ENCODE data around the gene HNF4A.

HNF4A gene

DNA sequence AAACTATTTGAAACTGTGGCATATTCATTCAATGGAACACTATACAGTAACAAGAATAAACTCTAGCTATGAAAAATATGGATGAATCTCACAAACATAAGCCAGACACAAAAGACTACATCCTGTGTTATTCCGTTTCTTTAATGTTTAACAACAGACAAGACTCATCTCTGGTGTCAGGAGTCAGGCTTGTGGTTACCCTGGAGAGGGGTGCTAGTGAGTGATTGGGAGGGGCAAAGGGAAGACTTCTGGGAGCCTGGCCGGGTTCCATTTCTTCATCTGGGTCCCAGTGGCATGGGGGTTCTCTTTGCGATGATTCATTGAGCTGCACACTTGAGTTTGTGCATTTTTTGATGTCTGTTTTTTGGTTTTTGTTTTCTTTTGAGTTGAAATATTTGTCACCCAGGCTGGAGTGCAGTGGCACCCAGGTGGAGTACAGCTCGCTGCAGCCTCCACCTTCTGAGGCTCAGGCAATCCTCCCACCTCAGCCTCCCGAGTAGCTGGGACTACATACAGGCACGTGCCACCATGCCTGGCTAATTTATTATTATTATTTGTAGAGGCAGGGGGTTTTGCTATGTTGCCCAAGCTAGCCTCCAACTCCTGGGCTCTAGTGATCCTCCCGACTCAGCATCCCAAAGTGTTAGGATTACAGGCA is 98.9 kb downstream of the HNF4A start:
- DNase-seq (ENCODE audit: low read depth) = no peak
- no peak for TF ChIP-seq CTCF (IDR thresholded peaks at IDR 0.05; ENCODE audit: control insufficient read depth, extremely low read depth, insufficient read depth)
- H3K4me3 ChIP-seq (ENCODE audit: low read depth, low read length) = no peak overlapping the region

- no peak for TF ChIP-seq CTCF (IDR thresholded peaks at IDR 0.05; ENCODE audit: control insufficient read depth, extremely low read depth, insufficient read depth)
- no peak overlapping the region for H3K4me3 ChIP-seq (ENCODE audit: low read depth, low read length)
- DNase-seq (ENCODE audit: low read depth) = no peak
Measured at GRCh38 chr20:44455126-44455525, 99.6 kb downstream of the HNF4A start.

- H3K4me3 ChIP-seq (ENCODE audit: low read depth, low read length) = no peak overlapping the region
- DNase-seq (ENCODE audit: low read depth) = no peak
- TF ChIP-seq CTCF (IDR thresholded peaks at IDR 0.05; ENCODE audit: control insufficient read depth, extremely low read depth, insufficient read depth) = no peak
Measured at GRCh38 chr20:44456611-44457010, 101.1 kb downstream of the HNF4A start.

DNA sequence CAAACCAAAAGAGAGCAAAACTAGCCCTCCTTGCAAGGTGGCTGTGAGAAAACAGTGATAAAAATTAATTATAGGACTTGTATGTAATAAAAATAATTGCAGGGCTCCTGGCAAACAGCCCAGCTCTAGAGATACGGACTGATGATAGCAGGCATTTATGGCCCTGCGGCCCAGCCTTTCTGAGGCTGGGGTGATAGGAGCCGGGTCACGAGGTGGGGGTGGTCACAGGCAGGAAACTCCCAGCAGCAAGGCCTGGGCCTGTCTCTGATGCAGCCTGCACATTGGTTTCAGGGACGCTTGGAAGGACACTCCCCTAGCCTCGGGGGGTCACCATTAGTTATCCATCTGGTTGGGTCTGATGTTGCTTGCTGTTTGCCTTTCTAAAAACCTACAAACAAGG is 101.5 kb downstream of the HNF4A start:
- peak; percentile 14 for DNase-seq (ENCODE audit: low read depth)
- no peak overlapping the region for H3K4me3 ChIP-seq (ENCODE audit: low read depth, low read length)
- TF ChIP-seq CTCF (IDR thresholded peaks at IDR 0.05; ENCODE audit: control insufficient read depth, extremely low read depth, insufficient read depth) = no peak

GRCh38 chr20:44459271-44459670 is 103.8 kb downstream of the HNF4A start:
- no peak for TF ChIP-seq CTCF (IDR thresholded peaks at IDR 0.05; ENCODE audit: control insufficient read depth, extremely low read depth, insufficient read depth)
- no peak overlapping the region for H3K4me3 ChIP-seq (ENCODE audit: low read depth, low read length)
- no peak for DNase-seq (ENCODE audit: low read depth)

DNA sequence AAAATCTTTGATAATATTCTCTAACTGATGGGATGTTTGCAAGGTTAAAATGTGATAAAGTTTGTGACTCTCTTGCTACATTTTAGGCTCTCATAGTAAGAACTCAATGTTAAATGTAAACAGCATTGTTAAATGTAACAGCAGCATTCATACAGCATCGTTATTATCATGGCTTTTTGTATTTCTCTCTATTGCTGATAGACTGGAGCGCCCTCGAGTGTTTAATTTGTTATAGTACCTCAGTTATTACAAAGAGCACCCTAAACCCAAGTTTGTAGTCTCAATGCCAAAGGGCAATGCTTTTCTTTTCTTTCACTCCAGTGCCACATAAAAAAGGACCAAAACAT is 105.3 kb downstream of the HNF4A start:
- DNase-seq (ENCODE audit: low read depth) = peak; percentile 6
- H3K4me3 ChIP-seq (ENCODE audit: low read depth, low read length) = no peak overlapping the region
- peak; percentile 42 for TF ChIP-seq CTCF (IDR thresholded peaks at IDR 0.05; ENCODE audit: control insufficient read depth, extremely low read depth, insufficient read depth)

- DNase-seq (ENCODE audit: low read depth) = peak; percentile 61
- no peak for TF ChIP-seq CTCF (IDR thresholded peaks at IDR 0.05; ENCODE audit: control insufficient read depth, extremely low read depth, insufficient read depth)
- H3K4me3 ChIP-seq (ENCODE audit: low read depth, low read length) = no peak overlapping the region
Measured at GRCh38 chr20:44461142-44461802, 105.8 kb downstream of the HNF4A start.

Measured in LNCaP clone FGC (cell line).